Vagina (tissue), 2 donors: ENCODE results near the gene ALOX12B.

Experiments used
- POLR2AphosphoS5 ChIP-seq, 2 donors: sonication (generic); formaldehyde crosslinking; IDR thresholded peaks; one replicate each; pipeline ENCODE4 v1.9.0; 2017; ENCODE audit warnings: antibody characterized with exemption in 2 of 2, mild to moderate bottlenecking in 2 of 2, low read depth in 1 of 2; ENCODE audit not compliant: insufficient read depth in 1 of 2
- TF ChIP-seq, protein P1 (sequence below), 3 experiments: fragments of 450-650 bp in 2 of 3; fragments of 200-600 bp in 1 of 3; sonication (generic) in 1 of 3; IDR thresholded peaks; one replicate each; pipeline ENCODE4 v1.5.1; 2017 to 2019; ENCODE audit warnings: antibody characterized with exemption in 3 of 3, mild to moderate bottlenecking in 2 of 3, moderate library complexity in 2 of 3

DNA sequence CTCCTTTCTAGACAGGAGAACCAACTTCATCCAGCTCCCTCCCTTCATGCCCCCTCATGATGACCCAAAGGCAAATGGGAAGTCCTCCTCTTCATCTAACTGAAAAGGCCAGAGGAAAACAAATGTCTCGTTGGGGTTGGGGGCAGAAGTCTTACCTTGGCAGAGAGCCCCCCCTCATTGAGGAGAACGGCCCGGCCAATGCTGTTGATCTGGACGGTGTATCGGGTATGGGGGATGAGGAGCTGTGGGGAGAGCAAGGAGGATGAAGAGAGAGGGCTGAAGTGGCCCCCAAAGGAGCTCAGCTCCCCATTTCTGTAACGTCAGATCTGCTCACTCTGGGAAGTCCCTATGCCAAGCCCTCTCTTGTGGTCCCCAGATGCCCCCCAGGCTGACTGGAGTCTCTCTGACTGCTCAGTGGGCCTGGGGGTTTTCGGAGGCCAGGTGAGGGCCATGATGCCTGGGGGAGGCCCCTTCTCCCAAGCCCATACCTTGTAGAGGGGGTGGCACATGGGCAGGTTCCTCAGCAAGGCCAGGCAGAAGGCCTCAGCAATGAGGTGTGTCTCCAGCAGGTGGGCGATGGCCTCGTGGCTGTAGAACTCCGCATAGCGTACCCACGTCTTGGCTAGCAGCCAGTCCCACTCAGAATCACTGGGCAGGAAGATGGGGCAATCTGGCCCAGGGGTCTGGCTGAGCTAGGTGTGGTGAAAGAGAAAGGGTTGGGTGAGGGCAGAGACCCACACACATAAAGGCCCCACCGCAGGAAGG is 10.8 kb downstream of the ALOX12B start:
- TF ChIP-seq, protein P1, sequence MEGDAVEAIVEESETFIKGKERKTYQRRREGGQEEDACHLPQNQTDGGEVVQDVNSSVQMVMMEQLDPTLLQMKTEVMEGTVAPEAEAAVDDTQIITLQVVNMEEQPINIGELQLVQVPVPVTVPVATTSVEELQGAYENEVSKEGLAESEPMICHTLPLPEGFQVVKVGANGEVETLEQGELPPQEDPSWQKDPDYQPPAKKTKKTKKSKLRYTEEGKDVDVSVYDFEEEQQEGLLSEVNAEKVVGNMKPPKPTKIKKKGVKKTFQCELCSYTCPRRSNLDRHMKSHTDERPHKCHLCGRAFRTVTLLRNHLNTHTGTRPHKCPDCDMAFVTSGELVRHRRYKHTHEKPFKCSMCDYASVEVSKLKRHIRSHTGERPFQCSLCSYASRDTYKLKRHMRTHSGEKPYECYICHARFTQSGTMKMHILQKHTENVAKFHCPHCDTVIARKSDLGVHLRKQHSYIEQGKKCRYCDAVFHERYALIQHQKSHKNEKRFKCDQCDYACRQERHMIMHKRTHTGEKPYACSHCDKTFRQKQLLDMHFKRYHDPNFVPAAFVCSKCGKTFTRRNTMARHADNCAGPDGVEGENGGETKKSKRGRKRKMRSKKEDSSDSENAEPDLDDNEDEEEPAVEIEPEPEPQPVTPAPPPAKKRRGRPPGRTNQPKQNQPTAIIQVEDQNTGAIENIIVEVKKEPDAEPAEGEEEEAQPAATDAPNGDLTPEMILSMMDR (IDR thresholded peaks at IDR 0.05) = no peak
- no peak for TF ChIP-seq POLR2AphosphoS5 (IDR thresholded peaks at IDR 0.05; ENCODE audit: insufficient read depth in 1 of 2, low read depth in 1 of 2)
